ENCODE data around the gene CYSTM1.

The CYSTM1 gene

DNA sequence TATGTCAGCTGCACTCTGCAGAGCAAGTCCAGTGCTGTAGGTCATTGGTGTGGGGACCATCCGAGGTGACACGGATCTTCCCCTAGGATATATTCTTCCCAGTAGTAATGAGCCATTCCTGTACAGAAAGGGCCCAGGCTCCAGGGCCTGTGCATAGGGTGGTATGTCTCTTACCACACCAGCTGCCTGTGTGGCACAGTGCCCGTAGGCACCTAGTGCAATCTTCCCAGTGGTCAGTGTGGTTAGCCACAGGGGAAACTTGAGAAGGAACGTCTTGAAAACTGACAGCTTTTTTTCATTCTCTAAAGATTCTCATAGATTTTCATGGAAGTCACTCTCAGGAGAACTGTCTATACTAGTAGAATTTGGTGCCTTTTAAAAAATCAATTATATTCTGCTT, 39.8 kb downstream of the CYSTM1 start:
- CTCF ChIA-PET: no interaction called here
- no peak for DNase-seq (ENCODE audit: extremely low spot score)

DNA sequence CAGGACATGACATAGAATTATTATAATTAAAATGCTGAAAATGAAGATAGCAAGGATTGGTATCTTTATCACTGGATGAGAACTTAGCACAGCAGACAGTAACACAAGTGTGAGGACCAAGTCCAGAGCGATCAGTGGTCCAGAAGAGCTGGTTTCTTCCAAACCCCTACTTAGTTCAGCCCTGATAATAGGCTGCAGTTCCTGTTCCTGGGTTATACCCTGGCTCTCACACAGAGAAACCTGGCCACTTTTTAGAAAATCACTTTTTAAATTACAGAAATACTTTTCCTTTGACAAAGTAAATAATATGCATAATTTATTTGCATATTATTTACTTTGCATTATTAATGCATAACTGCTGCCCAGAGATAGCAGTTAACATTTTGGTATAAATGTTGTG, 40.3 kb downstream of the CYSTM1 start:
- ChIA-PET POLR2A (interaction anchor here (0.7 to 1.0 kb wide), 2 partner anchors 9 to 38 kb away, joined by 3 read pairs; no protein-coding TSS in a partner anchor), CTCF (no interaction called here)
- no peak for DNase-seq (ENCODE audit: extremely low spot score)
- TF ChIP-seq ARNT (IDR thresholded peaks at IDR 0.05) (no peak), HDGF (IDR thresholded peaks at IDR 0.05; ENCODE audit: borderline replicate concordance) (no peak), FOXK2 (IDR thresholded peaks at IDR 0.05) (no peak), ZNF384 (IDR thresholded peaks at IDR 0.05) (no peak), SP1 (IDR thresholded peaks at IDR 0.05) (no peak), BHLHE40 (IDR thresholded peaks at IDR 0.05; ENCODE audit: borderline replicate concordance) (no peak), NFRKB (IDR thresholded peaks at IDR 0.05) (no peak), FOXA1 (IDR thresholded peaks at IDR 0.05) (no peak), ELF4 (IDR thresholded peaks at IDR 0.05) (no peak), SUZ12 (IDR thresholded peaks at IDR 0.05) (no peak)

More for the DNA sequence above, 39.8 kb downstream of the CYSTM1 start:
- no peak for TF ChIP-seq SUZ12 (IDR thresholded peaks at IDR 0.05)
- no peak for TF ChIP-seq SP1 (IDR thresholded peaks at IDR 0.05)
- POLR2A ChIA-PET: interaction anchor here (0.7 to 1.0 kb wide), 2 partner anchors 9 to 38 kb away, joined by 3 read pairs; no protein-coding TSS in a partner anchor

DNA sequence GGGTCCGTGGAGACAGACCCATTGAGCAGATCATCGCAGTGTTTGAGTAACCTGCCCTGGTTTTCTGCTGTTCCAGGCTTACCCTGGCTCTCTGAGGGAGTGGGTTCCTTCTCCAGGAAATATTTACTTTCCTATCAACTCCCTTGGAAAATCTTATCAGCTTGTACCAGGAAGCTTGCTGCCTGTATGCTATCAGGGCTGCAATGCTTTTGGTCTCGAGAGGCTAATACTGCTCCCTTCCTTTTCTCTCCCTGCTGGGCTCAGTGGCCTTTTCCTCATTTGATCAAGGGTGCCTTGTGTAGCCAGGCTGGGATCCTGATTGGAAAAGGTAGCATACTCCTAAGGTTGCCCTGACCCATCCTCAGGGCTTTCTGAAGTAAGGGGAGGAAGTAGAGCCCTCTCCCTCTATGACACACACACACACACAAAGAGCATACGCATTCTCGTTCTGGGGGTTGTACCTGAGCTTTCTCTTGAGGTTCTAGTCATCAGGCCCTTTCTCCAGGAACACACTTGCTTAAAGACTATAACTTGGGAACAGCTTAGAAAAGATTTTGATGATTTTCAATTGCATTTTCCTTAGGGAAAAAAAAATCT, 41.6 kb downstream of the CYSTM1 start:
- POLR2A ChIA-PET: interaction anchor here (0.8 kb wide), 1 partner anchor 20 kb away, joined by 3 read pairs; no protein-coding TSS in a partner anchor
- TF ChIP-seq, protein P1, sequence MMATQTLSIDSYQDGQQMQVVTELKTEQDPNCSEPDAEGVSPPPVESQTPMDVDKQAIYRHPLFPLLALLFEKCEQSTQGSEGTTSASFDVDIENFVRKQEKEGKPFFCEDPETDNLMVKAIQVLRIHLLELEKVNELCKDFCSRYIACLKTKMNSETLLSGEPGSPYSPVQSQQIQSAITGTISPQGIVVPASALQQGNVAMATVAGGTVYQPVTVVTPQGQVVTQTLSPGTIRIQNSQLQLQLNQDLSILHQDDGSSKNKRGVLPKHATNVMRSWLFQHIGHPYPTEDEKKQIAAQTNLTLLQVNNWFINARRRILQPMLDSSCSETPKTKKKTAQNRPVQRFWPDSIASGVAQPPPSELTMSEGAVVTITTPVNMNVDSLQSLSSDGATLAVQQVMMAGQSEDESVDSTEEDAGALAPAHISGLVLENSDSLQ (IDR thresholded peaks at IDR 0.05): no peak
- CTCF ChIA-PET: interaction anchor here (0.7 to 1.1 kb wide), 2 partner anchors 9 to 147 kb away, joined by 3 read pairs; no protein-coding TSS in a partner anchor

DNA sequence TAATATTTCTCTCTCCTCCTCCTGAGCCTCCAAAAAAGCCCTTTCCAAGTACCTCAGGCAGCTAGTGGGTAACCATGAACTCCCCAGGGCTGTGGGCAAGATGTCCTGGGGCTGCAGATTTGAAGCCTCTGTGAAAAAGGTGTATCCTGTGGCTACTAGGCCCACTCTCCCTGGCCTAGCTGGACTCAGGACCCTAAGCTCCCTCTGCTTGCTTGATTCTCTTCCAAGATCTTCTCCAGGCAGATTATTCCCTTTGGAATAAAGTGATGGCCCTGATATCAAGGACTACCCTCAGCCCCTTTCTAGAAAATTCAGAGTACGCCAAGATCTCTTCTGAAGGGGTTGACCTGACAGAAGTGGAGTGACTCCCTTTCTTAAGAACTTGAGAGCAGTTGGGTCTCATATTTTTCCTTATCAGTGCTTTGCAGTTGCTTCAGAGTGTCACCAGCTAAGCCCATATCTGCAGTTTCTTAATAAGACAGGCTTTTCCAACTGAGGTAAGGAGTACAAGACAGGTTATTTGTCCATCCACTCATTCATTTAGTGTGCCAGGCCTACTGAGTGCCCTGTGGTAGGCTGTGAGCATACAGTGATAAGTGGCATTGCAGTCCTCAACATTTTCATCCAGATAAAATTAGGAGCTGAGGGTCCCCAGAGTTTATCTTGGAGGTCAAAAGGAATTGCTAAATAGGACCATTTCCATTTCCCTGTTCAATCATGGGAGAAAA, 42.5 kb downstream of the CYSTM1 start:
- CTCF ChIA-PET: interaction anchor here (0.6 to 2.6 kb wide), 3 partner anchors 10 to 139 kb away, joined by 3 to 8 read pairs (median 5); no protein-coding TSS in a partner anchor
- POLR2A ChIA-PET: no interaction called here
- no peak for DNase-seq (ENCODE audit: extremely low spot score)
- TF ChIP-seq CTBP1 (IDR thresholded peaks at IDR 0.05; ENCODE audit: borderline replicate concordance) (no peak), LEF1 (IDR thresholded peaks at IDR 0.05; ENCODE audit: borderline replicate concordance) (no peak), SP1 (IDR thresholded peaks at IDR 0.05) (no peak), ZNF384 (IDR thresholded peaks at IDR 0.05) (no peak), ELF4 (IDR thresholded peaks at IDR 0.05) (no peak), SUZ12 (IDR thresholded peaks at IDR 0.05) (no peak), BHLHE40 (IDR thresholded peaks at IDR 0.05; ENCODE audit: borderline replicate concordance) (no peak)
- TF ChIP-seq, protein P1 (IDR thresholded peaks at IDR 0.05): no peak

More for the DNA sequence above, 41.6 kb downstream of the CYSTM1 start:
- DNase-seq (ENCODE audit: extremely low spot score): no peak

DNA sequence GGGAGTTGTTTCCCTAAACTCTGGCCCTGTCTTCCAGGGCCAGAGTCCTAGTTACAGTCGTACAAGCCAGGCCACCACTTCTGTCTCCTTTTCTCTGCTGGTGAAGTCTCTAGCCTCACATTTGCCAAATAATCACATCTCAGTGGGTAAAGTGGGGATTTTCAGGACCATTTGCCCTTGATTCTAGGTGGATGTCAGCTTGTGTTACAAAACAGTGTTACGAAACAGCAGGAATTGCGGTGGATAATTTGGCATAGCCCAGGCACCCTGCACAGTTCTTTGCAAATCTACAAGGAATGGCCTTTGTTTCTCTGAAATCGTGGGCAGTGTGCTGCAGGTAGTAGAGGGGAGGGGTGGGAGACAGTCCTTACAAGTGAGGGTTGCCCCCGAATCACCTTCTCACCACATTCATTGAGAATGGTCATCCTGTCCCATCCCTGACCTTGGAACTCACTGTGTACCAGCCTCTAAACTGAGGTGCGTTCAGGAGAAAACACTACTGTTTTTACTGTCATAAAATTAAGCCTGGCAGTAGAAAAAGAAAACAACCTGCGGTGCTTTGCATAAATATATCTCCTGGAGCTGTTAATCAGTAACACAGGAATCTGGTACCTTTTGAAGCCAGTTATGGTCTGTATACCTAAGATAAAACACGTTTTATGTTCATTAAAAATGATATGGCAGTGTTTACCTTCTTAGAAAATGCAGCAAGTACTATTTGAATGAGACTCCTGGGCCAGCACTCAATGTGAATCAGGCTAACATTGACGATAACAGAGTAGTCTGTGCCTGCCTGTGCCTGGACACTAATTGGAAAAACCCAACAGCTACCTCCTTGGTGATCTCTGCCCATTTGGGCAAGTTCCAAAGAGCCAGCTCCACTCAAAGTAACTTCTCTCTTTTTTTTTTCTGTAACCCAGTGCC, 44.3 kb downstream of the CYSTM1 start:
- TF ChIP-seq SP1 (IDR thresholded peaks at IDR 0.05) (no peak), LEF1 (IDR thresholded peaks at IDR 0.05; ENCODE audit: borderline replicate concordance) (no peak), L3MBTL2 (conservative IDR thresholded peaks at IDR 0.05) (no peak), BHLHE40 (IDR thresholded peaks at IDR 0.05; ENCODE audit: borderline replicate concordance) (no peak), TARDBP (IDR thresholded peaks at IDR 0.05) (no peak), FOXM1 (IDR thresholded peaks at IDR 0.05; ENCODE audit: borderline replicate concordance) (no peak), FOXA1 (IDR thresholded peaks at IDR 0.05) (no peak), NFRKB (IDR thresholded peaks at IDR 0.05) (no peak), CTBP1 (IDR thresholded peaks at IDR 0.05; ENCODE audit: borderline replicate concordance) (no peak), ARNT (IDR thresholded peaks at IDR 0.05) (no peak), ZNF384 (IDR thresholded peaks at IDR 0.05) (no peak), FOXK2 (IDR thresholded peaks at IDR 0.05) (no peak), SUZ12 (IDR thresholded peaks at IDR 0.05) (no peak), HDGF (IDR thresholded peaks at IDR 0.05; ENCODE audit: borderline replicate concordance) (no peak)
- TF ChIP-seq, protein P1 (IDR thresholded peaks at IDR 0.05): no peak
- no peak for DNase-seq (ENCODE audit: extremely low spot score)
- ChIA-PET POLR2A (no interaction called here), CTCF (interaction anchor here (0.6 to 2.6 kb wide), 3 partner anchors 13 to 140 kb away, joined by 4 to 8 read pairs (median 4); no protein-coding TSS in a partner anchor)

Data from HEK293T (cell line).